ENCODE measurements around the gene SYNC.
A peak's percentile ranks its signal among the peaks of the same experiment; 100 is the strongest.

The SYNC gene

DNA sequence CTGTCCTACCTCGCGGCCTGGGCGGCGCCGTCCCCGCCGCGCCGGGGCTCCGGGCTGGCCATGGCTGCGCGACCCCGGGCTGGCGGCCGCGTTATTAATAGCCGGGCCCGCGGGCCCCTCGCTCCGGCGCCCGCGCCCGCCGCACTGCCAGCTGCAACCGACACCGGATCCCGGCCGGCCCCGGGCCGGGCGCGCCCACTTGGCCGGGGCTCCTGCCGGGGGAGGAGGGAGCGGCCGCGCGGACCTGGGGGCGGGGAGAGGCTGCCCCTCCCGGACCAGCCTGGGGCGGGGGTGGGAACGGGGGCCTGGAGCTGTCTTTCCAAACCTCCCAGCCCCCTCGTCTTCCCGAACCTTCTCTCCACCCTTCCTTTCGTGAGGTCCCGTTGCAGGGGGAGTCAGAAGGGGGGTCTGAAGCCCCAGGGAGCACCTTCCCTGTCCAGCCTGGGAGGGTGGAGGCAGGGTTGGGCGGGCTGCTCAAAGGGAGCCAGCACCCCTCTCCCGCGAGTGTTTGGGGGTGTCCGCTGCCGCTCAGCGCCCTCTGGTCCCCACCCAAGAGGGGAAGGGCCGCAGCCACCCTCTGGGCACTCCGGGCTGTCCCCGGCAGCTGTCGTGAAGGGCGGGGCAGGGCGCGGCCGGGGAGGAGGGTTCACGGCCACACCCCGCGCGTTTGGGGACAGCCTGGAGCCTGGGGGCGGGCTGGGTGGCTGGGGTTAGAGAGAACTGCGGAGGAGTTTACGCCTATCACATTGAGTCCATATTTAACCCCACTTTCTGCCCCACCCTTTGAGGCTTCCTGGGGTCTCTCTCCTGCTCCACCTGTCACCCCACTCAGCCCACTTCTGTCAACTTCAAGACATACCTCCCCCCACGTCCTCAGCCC, at the start of gene SYNC:
Gene SYNC, minus strand, starts transcription at position 172 of the 880 bp plus-strand sequence. Its CDS starts 110 bp downstream, at position 62.
- peak in 1 of 6 experiments; percentile 11 for DNase-seq

DNA sequence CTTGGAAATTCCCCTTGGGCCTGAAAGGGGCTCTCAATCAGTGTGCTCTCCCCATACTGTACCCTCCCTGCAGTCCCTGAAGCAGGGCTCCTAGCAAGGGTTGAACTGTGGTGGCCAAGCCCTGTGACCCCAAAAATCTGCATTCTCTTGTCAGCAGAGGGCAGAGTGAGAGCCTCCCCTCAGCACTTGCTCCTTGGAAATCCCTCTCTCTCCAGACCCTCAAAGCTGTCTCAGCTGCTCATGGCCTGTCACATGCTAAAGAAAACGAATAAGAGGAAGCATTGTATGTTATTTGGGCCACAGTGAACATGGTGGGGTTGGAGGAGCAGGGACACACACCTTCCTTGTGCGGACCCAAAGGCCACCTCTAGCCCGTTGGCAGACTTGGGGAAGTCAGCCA, 47.2 kb upstream of the SYNC start:
- no peak for DNase-seq

DNA sequence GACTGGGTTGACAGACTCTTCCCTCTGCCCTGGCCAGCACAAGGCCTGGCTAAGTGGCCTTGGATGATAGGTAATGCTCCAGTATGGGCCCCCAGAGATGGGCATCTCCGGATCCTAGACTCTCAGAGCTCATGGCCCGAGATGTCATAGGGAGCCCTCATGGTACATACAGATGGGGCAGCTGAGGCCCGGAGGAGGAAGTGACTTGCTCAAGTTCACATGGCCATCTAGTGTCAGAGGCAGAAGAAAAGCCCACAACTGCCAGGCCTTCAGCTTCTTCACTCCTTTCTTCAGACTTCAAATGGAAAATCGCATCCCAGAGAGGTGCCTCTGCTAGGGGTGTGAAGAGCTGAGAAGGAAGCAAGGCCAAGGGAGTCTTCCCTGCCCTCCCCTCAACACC, 46.8 kb upstream of the SYNC start:
- no peak for DNase-seq

DNA sequence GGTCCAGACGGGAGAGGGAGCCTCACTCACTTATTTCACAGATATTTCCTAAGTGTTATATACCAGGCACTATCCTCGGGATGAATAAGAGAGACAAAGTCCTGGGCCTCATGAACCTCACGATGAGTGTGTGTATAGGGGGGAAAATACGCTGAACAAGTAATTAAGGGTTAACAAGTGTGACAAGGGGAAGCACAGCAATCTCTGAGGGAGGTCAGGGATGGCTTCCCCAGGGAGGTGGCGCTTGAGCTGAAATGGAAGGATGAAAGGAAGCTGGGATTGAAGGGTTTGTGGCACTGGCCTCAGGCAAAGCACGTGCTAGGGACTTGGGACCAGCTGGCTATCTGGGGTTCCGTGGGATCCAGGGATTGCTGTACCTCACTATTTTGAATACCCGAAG, 46.4 kb upstream of the SYNC start:
- DNase-seq = no peak

DNA sequence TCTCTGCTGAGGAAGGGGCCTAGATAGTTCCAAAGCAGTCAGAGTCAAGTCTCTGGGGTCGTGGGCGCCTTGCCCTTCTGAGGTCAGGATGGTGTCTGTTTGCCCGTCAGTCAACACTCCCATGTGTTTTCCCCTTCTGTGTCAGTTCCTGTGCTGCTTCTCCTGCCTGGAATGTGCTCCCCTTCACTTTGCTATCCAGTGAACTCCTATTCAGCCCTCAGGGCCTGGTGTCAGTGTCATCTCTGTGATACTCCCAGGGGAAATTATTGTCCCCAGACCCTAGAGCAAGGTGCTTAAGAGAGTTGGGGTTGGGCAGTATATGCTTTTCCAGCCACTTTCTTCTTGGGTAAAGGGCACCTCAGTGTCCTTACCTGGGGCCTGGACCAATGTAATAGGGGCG, 45.8 kb upstream of the SYNC start:
- no peak for DNase-seq

DNA sequence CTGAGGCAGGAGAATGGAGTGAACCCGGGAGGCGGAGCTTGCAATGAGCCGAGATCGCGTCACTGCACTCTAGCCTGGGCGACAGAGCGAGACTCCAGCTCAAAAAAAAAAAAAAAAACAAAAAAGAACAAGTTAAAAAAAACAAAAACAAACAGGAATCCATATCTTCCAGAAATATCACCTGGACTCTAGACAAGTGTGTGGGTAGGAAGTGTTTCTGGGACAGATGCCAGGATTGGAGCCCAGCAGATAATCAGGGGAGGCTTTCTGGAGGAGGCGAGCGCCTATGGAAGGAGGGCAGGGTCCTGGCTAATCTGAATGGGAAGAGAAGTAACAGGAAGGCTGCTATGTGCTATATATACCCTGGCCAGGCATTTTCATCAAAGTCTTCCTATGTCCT, 43.6 kb upstream of the SYNC start:
- DNase-seq = no peak

DNA sequence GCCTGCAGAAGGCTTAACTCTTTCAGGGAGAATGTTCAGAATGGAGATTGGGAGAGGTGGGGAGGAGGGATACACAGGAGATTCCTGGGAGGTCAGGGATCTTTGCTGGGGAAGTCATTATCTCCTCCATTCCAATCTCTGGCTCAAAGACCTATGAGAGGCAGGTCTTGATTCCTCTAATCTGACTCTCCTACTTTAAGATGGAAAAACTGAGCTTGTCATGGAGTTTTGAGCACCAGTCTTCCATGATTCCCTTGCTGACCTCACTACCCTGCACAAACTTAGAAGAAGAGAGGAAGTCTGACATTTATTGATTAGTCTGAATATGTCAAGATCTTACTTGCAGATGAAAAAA, 41.5 kb upstream of the SYNC start:
- DNase-seq = no peak

DNA sequence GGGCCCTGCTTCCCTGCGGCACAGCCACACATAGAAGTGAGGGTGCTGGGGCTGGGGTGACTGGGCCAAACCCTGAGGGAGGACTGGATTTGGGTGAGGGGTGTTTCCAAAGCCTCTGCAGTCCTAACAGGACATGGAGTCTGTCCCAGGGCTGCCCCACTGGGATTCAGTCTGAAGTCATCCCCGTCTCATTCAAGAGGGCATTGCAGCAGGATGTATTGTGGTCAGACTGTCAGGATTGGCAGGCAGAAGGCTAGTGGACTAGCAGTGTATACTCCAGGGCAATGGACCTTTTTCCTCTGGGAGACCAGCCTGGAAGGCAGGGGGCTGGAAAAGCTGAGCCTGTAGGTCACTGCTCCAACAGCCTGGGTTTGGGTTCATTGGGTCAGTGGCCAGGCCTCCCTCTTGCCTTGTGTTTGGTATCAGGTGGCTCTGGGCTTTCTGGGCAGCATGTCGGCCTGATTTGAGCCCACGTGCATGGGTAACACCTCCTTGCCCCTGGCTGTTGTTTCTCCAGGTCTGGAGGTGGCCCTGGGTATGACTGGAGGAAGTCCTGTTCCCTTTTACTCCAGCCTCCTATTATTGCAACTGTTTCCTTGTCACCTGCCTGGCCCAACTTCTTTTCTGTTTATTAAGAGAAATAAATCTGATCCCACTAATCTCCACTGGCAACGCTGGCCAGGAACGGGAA, 41.0 kb upstream of the SYNC start:
- DNase-seq = no peak

DNA sequence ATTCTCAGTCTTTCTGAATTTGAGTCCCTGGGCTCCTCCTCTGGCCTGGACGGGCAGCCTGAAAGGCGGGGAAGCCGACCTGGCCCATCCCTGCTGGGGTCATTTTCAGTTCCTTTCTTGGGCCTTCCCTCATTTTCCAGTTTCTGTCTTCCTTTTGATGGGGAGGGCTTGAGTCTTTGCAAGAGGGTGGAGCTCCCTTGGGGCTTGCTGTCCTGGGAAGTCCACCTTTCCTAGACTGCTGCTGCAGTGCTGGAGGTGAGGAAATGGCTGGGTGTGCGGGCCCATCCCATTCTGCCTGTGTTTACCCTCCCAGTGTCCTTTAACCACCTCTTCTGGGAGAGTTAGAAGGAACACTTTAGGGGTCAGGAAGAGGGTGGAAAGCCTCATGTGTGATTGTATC, 40.4 kb upstream of the SYNC start:
- no peak for DNase-seq

DNA sequence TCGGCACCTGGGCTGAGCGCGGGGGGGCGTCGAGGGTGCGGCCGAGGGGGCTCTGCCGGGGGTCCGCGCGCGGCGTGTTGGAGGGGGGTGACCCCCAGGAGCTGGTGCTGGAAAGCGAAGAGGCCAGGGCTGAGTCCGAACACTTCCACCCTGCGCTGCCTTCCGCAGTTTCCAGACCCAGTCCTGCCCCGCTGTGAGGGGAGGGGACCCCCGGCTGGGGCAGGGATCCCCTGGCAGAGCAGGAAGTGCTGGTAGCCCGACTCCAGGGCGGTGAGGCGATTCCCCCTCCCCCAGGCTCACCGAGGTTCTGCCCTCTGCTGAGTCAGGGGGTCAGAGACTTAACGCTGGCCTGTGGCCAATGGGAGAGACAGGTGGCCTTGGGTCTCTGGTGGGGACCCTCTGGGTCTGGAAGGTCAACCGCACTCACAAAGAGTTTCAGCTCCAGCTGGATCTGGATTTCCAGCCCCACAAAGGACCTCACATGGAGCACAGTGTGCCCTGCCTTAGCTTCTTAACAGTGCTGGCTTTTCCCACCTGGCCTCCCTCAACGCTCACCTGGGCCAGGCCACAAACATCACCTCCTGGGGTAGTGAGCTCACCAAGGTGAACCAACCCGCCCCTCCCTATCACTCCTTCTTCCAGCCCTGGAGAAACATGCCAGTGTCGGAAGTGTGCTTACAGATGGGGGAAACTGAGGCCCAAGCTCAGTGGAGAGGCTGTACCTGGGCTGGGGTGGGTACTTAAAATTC, 39.8 kb upstream of the SYNC start:
- DNase-seq = no peak

DNA sequence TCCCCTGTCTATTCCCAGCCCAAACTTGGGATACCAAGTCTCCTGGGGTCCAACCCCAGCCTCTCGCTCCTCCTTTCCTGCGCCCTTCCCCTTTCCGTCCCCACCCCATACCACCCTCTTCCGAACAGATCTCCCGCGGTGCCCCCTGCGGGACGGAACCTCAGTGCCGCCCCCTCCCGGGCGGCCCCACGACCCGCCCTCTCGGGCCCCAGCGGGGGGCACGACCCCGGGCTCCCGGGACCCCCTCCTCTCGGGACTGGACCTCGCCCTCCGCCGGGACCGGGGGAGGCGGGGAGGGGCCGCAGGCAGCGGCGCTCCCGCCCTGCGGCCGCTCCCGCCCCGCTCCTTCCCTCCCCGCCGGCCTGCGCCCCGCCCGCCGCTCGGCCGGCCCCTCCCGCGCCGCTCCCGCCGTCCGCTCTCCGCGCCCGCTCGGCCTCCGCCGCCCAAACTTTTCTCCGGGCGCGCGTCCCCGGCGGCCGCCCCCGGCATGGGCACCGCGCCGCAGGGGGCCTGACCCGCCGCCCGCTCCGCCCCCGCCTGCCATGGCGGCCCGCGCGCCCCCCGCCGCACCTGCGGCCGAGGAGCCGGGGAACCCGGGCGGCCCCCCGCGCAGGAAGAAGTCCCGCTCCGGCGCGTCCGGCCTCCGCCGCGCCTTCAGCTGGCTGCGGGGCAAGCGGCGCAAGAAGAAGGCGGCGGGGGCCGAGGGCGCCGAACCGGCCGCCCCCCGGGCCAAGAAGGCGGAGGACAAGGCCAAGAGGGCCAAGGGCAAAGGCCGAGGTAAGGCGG, 39.0 kb upstream of the SYNC start:
- DNase-seq = no peak

DNA sequence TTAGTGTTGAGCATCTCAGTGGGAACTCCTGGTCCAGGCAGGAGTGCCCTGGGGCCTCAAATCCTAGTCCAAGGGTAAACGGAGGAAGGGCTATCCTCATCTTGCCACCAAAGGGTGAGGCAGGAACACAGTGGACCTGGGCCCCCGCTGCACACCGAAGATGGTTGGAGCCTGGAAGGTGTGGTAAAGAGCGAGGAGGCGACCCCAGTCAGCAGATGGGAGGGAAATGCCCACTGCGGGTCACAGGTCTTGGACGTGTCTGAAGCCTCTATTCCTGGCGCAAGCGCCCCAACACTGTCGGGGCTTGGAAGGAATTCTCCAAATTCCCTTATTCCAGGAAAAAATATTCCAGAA, 38.5 kb upstream of the SYNC start:
- no peak for DNase-seq

DNA sequence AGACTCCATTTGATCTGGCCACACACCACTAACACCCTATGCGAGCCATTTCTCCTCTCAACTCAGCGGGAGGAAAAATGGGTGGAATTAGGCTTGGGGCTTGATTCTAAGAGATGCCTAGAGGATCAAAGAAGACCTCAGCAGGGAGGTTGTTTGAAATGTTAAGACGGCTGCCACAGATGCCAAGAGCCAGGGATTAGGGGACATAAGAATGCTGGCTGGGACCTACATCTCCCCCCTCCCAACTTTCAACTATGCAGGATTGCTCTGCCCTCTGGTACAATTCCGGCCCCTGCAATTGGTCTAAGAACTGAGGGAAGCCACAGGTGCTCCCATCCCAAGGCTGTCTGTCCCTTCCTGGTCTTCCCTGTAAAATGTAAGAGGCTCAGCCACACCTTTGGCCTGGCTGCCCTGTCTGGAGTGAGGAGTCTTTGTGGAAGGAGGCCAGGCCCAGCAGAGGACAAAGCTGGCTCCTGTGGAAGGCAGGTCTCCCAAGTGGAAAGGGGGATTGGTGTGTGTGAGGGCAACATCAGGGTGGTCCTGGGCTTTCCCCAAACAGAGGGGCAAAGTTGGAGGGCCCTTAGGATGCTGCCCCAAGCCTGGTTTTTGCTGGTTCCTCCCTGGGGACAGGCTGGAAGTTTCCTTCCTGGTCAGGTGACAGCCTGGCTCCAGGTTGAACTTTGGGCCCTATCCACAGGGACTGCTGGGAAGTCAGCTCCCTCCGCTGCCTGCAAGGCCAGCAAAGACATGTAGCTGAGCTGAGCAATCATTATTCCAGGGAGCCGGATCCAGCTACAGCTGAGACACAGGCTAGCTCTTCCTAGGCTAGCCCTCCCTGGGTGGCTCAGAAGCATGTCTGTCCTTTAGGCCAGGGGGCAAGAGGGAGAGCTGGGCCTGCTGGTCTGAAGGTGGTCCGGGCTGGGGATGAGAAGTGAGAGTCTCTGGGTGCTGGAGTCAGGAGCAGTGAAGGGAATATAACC, 34.5 kb upstream of the SYNC start:
- no peak for DNase-seq

DNA sequence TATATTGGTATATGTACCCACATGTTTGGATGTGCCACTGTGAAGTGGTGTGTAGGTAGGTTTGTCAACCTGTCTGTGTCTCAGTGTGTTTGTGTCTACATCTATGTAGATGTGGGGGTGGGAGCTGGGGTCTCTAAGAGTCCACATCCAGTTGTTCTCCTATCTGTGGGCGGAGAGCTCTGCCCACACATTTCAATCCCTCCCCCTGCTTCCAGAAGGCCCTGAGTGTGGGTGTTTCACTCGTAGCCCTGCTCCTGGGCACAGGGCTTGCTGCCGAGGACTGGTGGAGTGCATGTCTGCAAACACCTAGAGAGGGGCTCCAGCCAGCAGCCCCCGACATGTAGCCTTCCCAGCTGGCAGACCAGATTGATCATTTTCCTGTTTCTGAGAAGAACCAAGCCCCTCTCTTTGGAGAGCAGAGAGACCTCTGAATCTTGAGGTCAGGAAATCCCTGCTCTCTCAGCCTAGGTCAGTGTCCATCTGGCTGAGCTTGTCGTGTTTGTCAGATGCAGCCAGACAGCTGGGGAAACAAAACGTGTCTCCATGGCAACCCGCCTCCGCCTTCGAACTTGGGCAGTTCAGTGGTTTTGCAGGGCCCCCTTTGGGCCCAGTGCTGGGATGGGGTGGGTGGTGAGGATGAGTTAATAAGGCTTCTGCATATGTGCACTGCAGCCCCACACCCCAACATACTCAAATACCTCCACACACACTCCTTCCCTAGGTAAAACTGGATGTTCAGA, 31.2 kb upstream of the SYNC start:
- DNase-seq = no peak

DNA sequence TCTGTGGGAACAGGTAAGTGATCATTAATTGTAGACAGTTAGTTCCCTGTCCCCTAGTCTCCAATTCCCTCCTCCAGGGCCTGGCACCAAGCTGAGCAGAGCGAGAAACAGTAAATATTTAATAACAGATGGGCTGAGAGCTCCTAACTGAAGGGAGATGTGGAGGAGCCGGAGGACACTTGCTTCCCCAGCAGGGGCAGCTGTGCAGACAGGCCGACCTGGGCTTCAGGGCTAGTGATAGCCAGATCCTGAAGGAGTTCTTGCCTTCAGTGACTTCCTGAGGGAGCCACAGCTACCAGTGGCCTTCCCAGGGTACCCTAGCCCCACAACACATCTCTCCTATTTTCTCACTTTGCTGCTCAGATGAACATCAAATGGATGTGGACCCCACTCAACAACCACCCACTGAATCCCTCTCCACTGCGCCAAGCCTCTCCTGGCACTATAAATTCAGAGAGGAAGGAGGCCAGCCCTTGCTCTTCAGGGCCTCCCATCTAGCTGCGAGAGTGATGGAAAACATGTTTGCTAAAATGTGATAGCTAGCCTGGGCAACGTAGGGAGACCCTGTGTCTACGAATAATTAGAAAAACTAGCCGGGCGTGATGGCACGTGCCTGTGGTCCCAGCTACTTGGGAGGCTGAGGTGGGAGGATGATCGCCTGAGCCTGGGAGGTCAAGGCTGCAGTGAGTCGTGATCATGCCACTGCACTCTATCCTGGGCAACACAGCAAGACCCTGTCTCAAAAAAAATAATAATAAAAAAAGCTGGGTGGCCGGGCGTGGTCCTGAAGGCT, 26.9 kb upstream of the SYNC start:
- no peak for DNase-seq

DNA sequence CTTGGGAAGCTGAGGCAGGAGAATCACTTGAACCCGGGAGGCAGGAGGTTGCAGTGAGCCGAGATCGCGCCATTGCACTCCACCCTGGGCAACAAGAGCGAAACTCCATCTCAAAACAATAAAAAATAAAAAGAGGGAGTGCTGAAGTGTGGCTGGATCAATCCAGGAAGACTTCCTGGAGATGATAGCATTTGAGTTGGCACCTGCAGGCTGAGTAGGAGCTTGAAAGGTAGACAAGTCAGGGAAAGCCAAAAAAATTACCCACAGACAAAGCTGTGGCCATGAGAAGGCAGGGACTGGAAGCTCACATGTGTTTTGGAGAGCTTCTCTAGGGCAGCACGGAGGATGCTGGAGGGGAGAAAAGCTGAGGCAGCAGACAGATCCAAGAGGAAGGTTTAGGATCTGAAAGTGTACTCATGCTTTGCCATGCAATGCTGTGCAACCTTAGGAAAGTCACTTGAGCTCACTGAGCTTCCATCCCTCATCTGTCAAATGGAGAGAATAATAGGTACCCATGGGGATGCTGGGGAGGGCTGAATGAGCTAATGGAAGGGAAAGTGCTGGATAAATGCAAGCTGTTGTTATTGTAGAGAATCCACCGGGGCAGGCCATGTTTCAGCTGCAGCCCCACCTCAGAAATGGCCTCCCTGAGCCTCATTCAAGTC, 26.0 kb upstream of the SYNC start:
- no peak for DNase-seq

DNA sequence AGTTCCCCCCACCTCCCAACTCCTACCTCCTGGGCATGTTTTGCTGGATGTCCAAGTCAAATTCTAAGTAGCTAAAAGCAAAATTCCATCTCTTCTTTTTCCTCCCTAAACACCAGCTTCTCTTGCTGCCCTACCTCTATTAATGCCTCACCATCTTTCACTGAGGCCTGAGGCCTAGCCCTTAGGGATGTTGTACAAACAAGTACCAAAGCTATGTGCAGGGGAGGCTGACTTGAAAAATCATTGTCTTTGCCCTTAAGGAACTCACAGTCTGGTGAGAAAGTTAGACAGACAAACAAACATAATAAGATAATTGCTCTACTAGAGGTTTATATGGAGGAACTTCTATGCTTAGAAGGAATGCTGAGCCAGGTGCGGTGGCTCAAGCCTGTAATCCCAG, 25.3 kb upstream of the SYNC start:
- no peak for DNase-seq

DNA sequence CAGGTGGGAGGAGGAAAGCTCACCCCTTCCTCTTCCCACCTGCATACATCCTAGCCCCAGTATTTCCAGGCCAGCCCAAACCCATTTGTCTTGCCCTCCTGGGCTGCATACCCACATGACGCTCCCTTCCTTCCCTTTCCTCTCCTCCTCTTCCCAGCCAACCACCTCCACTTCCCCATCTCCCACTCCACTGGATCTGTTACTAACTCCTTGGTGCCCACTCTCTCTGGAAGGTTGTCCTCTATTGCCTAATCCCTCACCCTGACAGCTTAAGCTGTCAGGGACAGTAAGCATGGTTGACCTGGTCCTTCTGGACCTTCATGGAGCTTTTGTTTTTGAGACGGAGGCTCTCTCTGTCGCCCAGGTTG, 23.0 kb upstream of the SYNC start:
- DNase-seq = no peak

Data from stimulated activated naive CD4-positive, alpha-beta T cell (primary cell).